ENCODE measurements around the gene CASKIN2. TPM values are rescaled to one million over a fixed set of nuclear protein-coding genes. Genes with fewer than 3 reads are reported as not detected.

CASKIN2 gene
- total RNA-seq, 6 donors from 2014 or later: 24.1 to 113 (median 48.5) TPM

- Histone ChIP-seq H3K4me1 (peaks cover 6 to 12% (median 7%) of the 10 kb centered on the region in 4 donors), H3K4me3 (no peak overlapping the region), H3K27ac (no peak overlapping the region), H3K36me3 (no peaks in the 10 kb centered on the region), H3K27me3 (no peaks in the 10 kb centered on the region), H3K9me3 (no peaks in the 10 kb centered on the region)
- ATAC-seq (ENCODE audit: low FRiP score in 2 of 2) (no peak), DNase-seq (no peak)
- WGBS, 2 donors: 92 to 99% methylated on average over 6 of the region's 6 CpGs
- no peak for TF ChIP-seq POLR2AphosphoS5 (IDR thresholded peaks at IDR 0.05)
- no peak for TF ChIP-seq EP300 (IDR thresholded peaks at IDR 0.05)
- no peak for TF ChIP-seq CTCF (IDR thresholded peaks at IDR 0.05)
- no peak for TF ChIP-seq POLR2A (IDR thresholded peaks at IDR 0.05)
Measured at GRCh38 chr17:75465039-75465438, 50.3 kb downstream of the CASKIN2 start.

- DNase-seq: no peak
- WGBS, 2 donors: 89 to 98% methylated on average over 2 of the region's 2 CpGs
- H3K4me1 ChIP-seq: peaks cover 14 to 20% (median 18%) of the 10 kb centered on the region in 4 donors
Measured at GRCh38 chr17:75463603-75464002, 51.7 kb downstream of the CASKIN2 start.

GRCh38 chr17:75460295-75460694 is 55.0 kb downstream of the CASKIN2 start:
- 68 to 80% methylated on average over 4 of the region's 4 CpGs for WGBS, 2 donors
- H3K27ac ChIP-seq: peak overlapping the region; percentile 64 to 82 (median 68)
- TF ChIP-seq POLR2A (IDR thresholded peaks at IDR 0.05) (no peak), POLR2AphosphoS5 (IDR thresholded peaks at IDR 0.05) (no peak), CTCF (IDR thresholded peaks at IDR 0.05) (no peak), EP300 (IDR thresholded peaks at IDR 0.05) (no peak)
- H3K4me3 ChIP-seq: no peak overlapping the region
- no peaks in the 10 kb centered on the region for H3K27me3 ChIP-seq
- ATAC-seq (ENCODE audit: low FRiP score in 2 of 2) (no peak), DNase-seq (no peak)
- no peaks in the 10 kb centered on the region for H3K36me3 ChIP-seq
- H3K9me3 ChIP-seq: no peaks in the 10 kb centered on the region
- H3K4me1 ChIP-seq: peaks cover 23 to 40% (median 32%) of the 10 kb centered on the region in 4 donors

More at GRCh38 chr17:75463603-75464002, 51.7 kb downstream of the CASKIN2 start:
- H3K9me3 ChIP-seq: no peaks in the 10 kb centered on the region
- H3K36me3 ChIP-seq: no peaks in the 10 kb centered on the region
- H3K27ac ChIP-seq: no peak overlapping the region
- no peaks in the 10 kb centered on the region for H3K27me3 ChIP-seq
- no peak overlapping the region for H3K4me3 ChIP-seq
- no peak for TF ChIP-seq EP300 (IDR thresholded peaks at IDR 0.05)
- TF ChIP-seq POLR2AphosphoS5 (IDR thresholded peaks at IDR 0.05): no peak
- no peak for ATAC-seq (ENCODE audit: low FRiP score in 2 of 2)

- ATAC-seq (ENCODE audit: low FRiP score in 2 of 2) (peak; percentile 10 to 62), DNase-seq (peak in 1 of 2 donors; percentile 60)
- H3K36me3 ChIP-seq: no peaks in the 10 kb centered on the region
- no peak overlapping the region for H3K4me3 ChIP-seq
- no peaks in the 10 kb centered on the region for H3K9me3 ChIP-seq
- WGBS, 2 donors: 50 to 54% methylated on average over 9 of the region's 9 CpGs
- peak overlapping the region; percentile 64 to 82 (median 68) for H3K27ac ChIP-seq
- H3K4me1 ChIP-seq: peaks cover 23 to 40% (median 32%) of the 10 kb centered on the region in 4 donors
- no peak for TF ChIP-seq CTCF (IDR thresholded peaks at IDR 0.05)
- peak in 1 of 4 donors; percentile 66 for TF ChIP-seq POLR2A (IDR thresholded peaks at IDR 0.05)
- peak in 1 of 4 donors; percentile 52 for TF ChIP-seq EP300 (IDR thresholded peaks at IDR 0.05)
- TF ChIP-seq POLR2AphosphoS5 (IDR thresholded peaks at IDR 0.05): peak in 1 of 2 donors; percentile 69
- H3K27me3 ChIP-seq: no peaks in the 10 kb centered on the region
Measured at GRCh38 chr17:75459590-75460267, 55.6 kb downstream of the CASKIN2 start.

- ATAC-seq (ENCODE audit: low FRiP score in 2 of 2): no peak
- TF ChIP-seq CTCF (IDR thresholded peaks at IDR 0.05): no peak
- no peak for TF ChIP-seq POLR2A (IDR thresholded peaks at IDR 0.05)
- no peak for TF ChIP-seq EP300 (IDR thresholded peaks at IDR 0.05)
- TF ChIP-seq POLR2AphosphoS5 (IDR thresholded peaks at IDR 0.05): no peak
- WGBS, 2 donors: 60 to 70% methylated on average over 1 of the region's 1 CpG
- Histone ChIP-seq H3K4me1 (peaks cover 23 to 40% (median 32%) of the 10 kb centered on the region in 4 donors), H3K27me3 (no peaks in the 10 kb centered on the region), H3K9me3 (no peaks in the 10 kb centered on the region), H3K36me3 (no peaks in the 10 kb centered on the region), H3K27ac (peak overlapping the region; percentile 64 to 82 (median 68)), H3K4me3 (no peak overlapping the region)
- no peak for DNase-seq
Measured at GRCh38 chr17:75459246-75459589, 56.1 kb downstream of the CASKIN2 start.

Measured in upper lobe of left lung (tissue), 6 donors.